Measurements from ENCODE around the gene CELF3.

Gene CELF3

GRCh38 chr1:151720974-151721787 lies 4.6 kb upstream of the CELF3 start, which contains the start of gene RIIAD1:
Gene RIIAD1 (plus strand): TSS chr1:151721522. CDS start chr1:151721537, 15 bp downstream.
- DNase-seq (ENCODE audit: low spot score), result no peak

DNA sequence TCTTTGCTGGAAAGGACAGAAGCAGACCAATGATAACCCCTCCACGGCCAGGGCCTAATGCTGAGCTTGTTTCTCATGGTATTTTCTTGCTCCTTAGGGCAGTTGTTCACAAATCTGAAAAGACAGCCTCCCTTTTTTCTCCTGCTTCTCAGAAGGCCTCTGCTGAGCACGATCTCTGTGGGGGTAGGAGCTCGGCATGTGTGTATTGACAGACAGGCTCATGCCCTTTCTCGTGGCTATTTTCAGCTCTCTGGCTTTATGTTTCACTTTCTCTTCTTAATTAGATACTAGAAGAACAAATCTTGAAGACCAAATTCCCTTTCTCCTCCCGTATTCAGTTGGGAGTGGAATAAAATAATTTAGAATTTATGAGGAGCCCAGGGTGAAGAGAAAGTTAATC lies 4.0 kb upstream of the CELF3 start:
- DNase-seq (ENCODE audit: low spot score), result no peak

DNA sequence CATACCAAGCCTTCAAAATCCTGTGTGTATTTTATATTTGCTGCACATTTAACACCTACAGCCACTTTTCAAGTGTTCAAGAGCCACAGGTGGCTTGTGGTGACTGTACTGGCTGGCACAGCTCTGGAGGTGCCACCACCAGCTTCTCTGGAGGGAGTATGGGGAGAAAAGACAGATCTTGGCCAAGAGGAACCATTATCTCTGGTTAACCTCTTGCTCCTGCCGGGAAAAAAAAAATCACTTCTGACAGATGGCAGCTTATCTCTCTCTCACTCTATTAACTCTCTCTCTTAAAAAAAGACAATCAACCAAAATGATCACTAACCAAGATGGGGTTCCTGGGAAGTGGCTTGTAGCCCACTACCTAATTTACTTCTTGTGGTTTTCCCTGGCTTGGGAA lies 3.5 kb upstream of the CELF3 start:
- DNase-seq (ENCODE audit: low spot score), result no peak

DNA sequence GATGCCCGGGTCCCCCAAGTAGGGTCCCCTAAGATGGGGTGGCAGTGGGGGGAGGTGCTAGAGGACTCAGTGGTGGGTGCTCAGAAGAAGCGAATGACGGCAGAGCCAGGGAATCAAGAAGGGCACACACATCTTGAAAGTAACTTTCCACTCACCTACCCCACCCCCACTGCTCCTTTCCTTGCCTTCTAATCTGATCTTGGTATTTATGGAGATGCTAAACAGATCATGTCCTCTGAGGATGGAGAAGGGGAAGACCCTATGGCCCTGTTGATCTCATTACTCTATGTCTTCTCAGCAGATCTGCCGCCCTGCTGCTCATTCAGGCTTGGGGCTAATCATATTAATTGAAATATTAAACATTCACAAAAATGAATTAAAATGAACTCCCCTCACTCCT lies 2.1 kb upstream of the CELF3 start:
- no peak for DNase-seq (ENCODE audit: low spot score)

- no peak for DNase-seq (ENCODE audit: low spot score)
Observed at GRCh38 chr1:151718011-151718431, 1.4 kb upstream of the CELF3 start.

- DNase-seq (ENCODE audit: low spot score), result no peak
Observed at GRCh38 chr1:151716405-151716762, 219 bp downstream of the CELF3 start.

DNA sequence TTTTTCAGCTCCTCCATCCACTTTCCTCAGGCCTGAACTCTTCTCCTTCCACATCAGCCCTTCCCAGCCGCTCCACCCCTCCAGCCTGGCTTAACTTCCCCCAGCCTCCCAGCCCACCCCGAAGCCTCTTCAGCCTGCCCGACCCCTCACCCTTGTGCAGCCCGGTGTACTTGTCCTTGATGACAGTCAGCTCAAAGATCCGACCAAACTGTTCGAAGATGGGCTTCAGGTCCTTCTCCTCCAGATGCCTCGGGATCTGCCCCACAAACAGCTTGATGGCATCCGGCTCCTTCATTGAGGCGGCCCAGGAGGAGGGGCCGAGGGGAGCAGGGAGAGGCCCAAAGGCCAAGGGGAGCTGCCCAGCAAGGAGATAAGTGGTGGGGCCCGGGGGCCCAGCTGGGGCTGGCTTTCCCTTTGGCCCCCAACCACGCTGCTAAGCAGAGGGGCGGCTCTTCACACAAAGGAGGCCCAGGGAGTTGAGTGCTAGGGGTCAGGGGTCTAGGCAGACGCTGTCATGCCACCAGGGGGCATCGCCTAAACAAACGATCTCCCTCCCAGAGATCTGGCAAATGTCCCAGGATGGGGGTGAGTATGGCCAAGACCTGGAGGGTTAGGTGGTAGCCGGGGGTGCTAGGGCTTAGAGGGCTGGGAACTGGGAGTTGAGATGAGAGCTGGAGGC lies 738 bp downstream of the CELF3 start:
- no peak for DNase-seq (ENCODE audit: low spot score)

GRCh38 chr1:151714820-151715725 lies 1.5 kb downstream of the CELF3 start:
- DNase-seq (ENCODE audit: low spot score), result no peak

- DNase-seq (ENCODE audit: low spot score), result no peak
Observed at GRCh38 chr1:151713874-151714273, 2.7 kb downstream of the CELF3 start.

GRCh38 chr1:151713044-151713443 lies 3.6 kb downstream of the CELF3 start:
- no peak for DNase-seq (ENCODE audit: low spot score)

- DNase-seq (ENCODE audit: low spot score), result no peak
Observed at GRCh38 chr1:151711951-151712350, 4.7 kb downstream of the CELF3 start.

DNA sequence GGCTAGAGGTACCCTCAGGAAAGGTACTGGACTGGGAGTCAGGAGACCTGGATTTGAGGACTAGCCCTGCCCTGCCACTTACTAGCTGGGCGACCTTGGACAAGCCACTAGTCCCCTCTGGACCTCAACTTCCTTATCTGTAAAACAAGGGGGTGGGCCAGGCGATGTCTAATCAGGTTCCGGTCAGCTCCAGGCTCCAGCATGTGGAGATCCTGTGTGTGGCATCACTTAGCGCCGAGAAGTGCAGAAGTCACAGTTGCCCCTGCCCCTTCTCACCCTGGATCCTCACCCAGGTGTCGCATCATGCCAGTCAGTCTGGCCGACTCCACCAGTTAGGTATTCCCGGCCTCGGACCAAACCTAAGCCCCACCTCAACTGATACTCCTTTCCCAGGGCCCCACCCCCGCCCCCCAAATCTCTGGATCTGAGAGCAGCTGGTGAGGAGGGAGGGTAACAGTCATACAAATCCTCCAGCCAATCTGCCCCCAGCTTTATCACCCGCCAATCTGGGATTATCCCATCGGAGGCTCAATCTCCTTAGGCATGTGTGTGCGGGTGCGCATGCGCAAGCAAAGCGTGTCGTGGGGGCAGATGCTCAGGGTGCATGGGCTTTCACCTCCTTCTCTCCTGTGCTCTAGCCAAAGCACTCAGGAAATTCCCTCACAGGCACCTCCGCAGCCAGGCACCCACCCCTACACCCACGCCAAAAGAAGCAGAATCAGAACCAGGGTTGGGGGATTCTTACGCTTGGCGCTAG lies 5.4 kb downstream of the CELF3 start:
- no peak for DNase-seq (ENCODE audit: low spot score)

GRCh38 chr1:151710187-151710840 lies 6.3 kb downstream of the CELF3 start:
- DNase-seq (ENCODE audit: low spot score), result peak; percentile 39

- DNase-seq (ENCODE audit: low spot score), result no peak
Observed at GRCh38 chr1:151708891-151709290, 7.7 kb downstream of the CELF3 start.

- no peak for DNase-seq (ENCODE audit: low spot score)
Observed at GRCh38 chr1:151707541-151708065, 9.0 kb downstream of the CELF3 start.

DNA sequence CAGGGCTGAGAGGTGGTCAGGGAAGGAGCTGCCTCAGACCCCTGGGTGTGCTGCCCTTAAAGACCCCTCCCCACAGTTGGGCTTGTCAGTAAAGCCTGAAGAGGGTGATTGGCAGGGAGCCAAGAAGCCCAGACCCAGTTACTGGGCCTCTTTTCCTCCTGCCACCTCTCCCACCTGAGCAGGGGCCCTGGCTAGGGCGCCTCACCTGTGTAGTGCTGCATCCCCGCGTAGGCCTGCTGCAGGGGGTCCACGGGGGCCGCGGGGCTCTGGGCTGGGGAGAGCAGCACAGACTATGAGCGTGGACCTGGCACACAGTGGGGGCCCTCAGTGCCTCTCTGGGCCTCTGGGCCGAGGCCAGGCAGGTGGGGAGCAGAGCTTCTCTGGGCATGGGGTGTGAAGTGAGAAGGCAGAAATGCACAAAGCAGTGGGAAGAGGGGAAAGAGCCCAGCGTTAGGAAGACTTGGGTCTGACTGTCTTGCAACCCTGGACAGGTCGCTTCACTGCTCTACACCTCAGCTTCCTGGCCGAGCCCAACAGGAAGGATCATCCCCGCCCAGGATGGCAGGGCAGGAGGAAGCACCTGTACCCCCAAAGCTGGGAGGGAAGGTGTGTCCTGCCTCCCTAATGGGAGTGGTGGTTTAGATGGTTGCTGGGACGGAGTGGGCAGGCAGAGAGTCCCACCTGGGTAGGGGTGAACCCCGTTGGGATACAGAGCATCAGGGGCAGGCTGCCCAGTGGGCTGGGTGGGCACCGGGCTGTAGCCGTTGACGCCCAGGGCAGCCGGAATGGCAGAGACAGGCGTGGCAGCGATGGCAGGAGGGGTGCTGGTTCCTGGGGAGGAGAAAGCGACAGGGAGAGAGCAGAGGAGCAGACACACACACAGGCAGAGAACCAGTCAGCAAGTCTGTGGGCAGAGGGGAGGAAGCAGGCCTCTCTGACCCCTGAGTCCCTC lies 9.9 kb downstream of the CELF3 start:
- DNase-seq (ENCODE audit: low spot score), result no peak

DNA sequence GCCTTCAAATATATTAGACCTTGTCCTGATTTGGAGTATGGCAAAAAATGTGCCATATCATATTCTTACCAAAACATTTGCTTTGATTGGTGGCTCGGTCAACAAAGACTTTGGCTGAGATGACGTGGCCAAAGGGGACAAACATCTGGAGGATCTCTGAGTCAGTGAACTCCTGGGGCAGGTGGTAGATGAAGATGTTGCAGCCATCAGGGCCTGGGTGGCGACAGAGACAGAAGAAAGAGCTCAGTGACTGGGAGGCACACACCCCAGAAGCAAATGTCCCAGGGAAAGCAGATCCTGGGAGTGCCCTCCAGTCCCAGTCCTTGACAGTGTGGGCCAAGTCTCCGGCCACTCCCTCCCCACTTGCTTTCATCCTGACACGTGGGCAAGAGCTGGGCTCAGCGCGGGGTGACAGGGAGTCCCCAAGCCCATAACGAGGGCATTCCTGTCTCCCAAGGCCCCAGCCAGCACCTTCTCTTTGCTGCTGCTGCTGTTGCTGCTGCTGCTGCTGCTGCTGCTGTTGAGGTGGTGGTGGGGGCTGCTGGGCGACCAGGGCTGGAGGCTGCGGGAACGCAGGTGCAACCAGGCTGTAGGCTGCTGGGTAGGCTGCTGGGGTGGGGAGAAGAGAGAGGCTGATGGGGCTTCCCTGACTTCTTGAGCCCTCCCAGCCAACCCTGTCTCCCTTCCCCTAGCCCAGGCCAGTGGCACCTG lies 10.7 kb downstream of the CELF3 start:
- no peak for DNase-seq (ENCODE audit: low spot score)

GRCh38 chr1:151705146-151705545 lies 11.5 kb downstream of the CELF3 start:
- DNase-seq (ENCODE audit: low spot score), result no peak

GRCh38 chr1:151704246-151704645 lies 12.4 kb downstream of the CELF3 start:
- no peak for DNase-seq (ENCODE audit: low spot score)
